Right atrium auricular region (tissue), 2 donors: ENCODE results near the gene PDE11A. TPM values are rescaled to one million over a fixed set of nuclear protein-coding genes. Genes with fewer than 3 reads are reported as not detected.

Experiments
- DNase-seq: peaks from one replicate; pipeline ENCODE4 v3.0.0-alpha.2; 2019; ENCODE audit warnings: low spot score
- H3K27ac ChIP-seq, 2 donors: fragments of 200-600 bp; sonication (generic); 1 replicate in 1 of 2; 2 replicates in 1 of 2; pipeline ENCODE4 v1.5.1; 2016 to 2019
- H3K27me3 ChIP-seq, 2 donors: fragments of 200-600 bp; sonication (generic); one replicate each; pipeline versions ENCODE4 v1.5.1 to v1.6.0; 2017 to 2019
- H3K36me3 ChIP-seq: fragments of 200-600 bp; sonication (generic); one replicate; pipeline ENCODE4 v1.5.1; 2016
- H3K4me1 ChIP-seq, 2 donors: fragments of 200-600 bp; sonication (generic); one replicate each; pipeline versions ENCODE4 v1.5.1 to v1.6.0; 2017 to 2019
- H3K4me3 ChIP-seq, 2 donors: fragments of 200-600 bp; sonication (generic); 1 replicate in 1 of 2; 2 replicates in 1 of 2; pipeline ENCODE4 v1.5.1; 2017 to 2019; ENCODE audit warnings: mild to moderate bottlenecking in 1 of 2, moderate library complexity in 1 of 2
- H3K9me3 ChIP-seq, 2 donors: fragments of 200-600 bp; sonication (generic); one replicate each; pipeline ENCODE4 v1.5.1; 2019
- CTCF ChIP-seq, 2 donors: fragments of 200-600 bp; sonication (generic); IDR thresholded peaks; one replicate each; pipeline ENCODE4 v1.5.1; 2019; ENCODE audit warnings: antibody characterized with exemption in 2 of 2
- total RNA-seq, 2 donors: library from RNA; depleted of rRNA; stranded (reverse); fragments of >200 nt; gene quantifications; one replicate each; pipeline ENCODE4 v1.1.0, GENCODE V29; 2016

Gene PDE11A
- total RNA-seq, 2 donors from 2014 or later = 1.2 TPM; not detected in 1

GRCh38 chr2:177683661-177684069, 388.9 kb downstream of the PDE11A start:
- TF ChIP-seq CTCF (IDR thresholded peaks at IDR 0.05) = no peak
- Histone ChIP-seq H3K9me3 (no peaks in the 10 kb centered on the region), H3K36me3 (no peaks in the 10 kb centered on the region), H3K4me1 (peaks cover 0 to 4% of the 10 kb centered on the region in 2 donors), H3K4me3 (no peak overlapping the region), H3K27me3 (no peaks in the 10 kb centered on the region), H3K27ac (no peak overlapping the region)
- no peak for DNase-seq

GRCh38 chr2:177682836-177683660, 389.5 kb downstream of the PDE11A start:
- H3K4me1 ChIP-seq = peaks cover 0 to 4% of the 10 kb centered on the region in 2 donors
- no peak overlapping the region for H3K4me3 ChIP-seq
- H3K27me3 ChIP-seq = no peaks in the 10 kb centered on the region
- TF ChIP-seq CTCF (IDR thresholded peaks at IDR 0.05) = no peak
- no peaks in the 10 kb centered on the region for H3K9me3 ChIP-seq
- no peak overlapping the region for H3K27ac ChIP-seq
- no peak for DNase-seq
- no peaks in the 10 kb centered on the region for H3K36me3 ChIP-seq

GRCh38 chr2:177682006-177682405, 390.6 kb downstream of the PDE11A start:
- Histone ChIP-seq H3K4me3 (no peak overlapping the region), H3K9me3 (no peaks in the 10 kb centered on the region), H3K36me3 (no peaks in the 10 kb centered on the region), H3K27me3 (no peaks in the 10 kb centered on the region), H3K4me1 (peaks cover 0 to 4% of the 10 kb centered on the region in 2 donors), H3K27ac (no peak overlapping the region)
- TF ChIP-seq CTCF (IDR thresholded peaks at IDR 0.05) = no peak
- no peak for DNase-seq

- no peaks in the 10 kb centered on the region for H3K27me3 ChIP-seq
- no peak overlapping the region for H3K4me3 ChIP-seq
- TF ChIP-seq CTCF (IDR thresholded peaks at IDR 0.05) = no peak
- H3K4me1 ChIP-seq = peaks cover 0 to 4% of the 10 kb centered on the region in 2 donors
- no peak overlapping the region for H3K27ac ChIP-seq
- H3K36me3 ChIP-seq = no peaks in the 10 kb centered on the region
- DNase-seq = no peak
- no peaks in the 10 kb centered on the region for H3K9me3 ChIP-seq
Observed at GRCh38 chr2:177680866-177681712, 391.5 kb downstream of the PDE11A start.

GRCh38 chr2:177679611-177680605, 392.7 kb downstream of the PDE11A start:
- DNase-seq = no peak
- Histone ChIP-seq H3K36me3 (no peaks in the 10 kb centered on the region), H3K27ac (no peak overlapping the region), H3K4me3 (no peak overlapping the region), H3K27me3 (no peaks in the 10 kb centered on the region), H3K4me1 (peaks cover 0 to 4% of the 10 kb centered on the region in 2 donors), H3K9me3 (no peaks in the 10 kb centered on the region)
- TF ChIP-seq CTCF (IDR thresholded peaks at IDR 0.05) = no peak
